22Rv1 (cell line): ENCODE measurements around the gene VANGL1.

ENCODE experiments used
- H3K27ac ChIP-seq: fragments of 450-650 bp; 2 replicates; pipeline ENCODE4 v1.5.1; 2017
- CTCF ChIP-seq: fragments of 450-650 bp; IDR thresholded peaks from 2 replicates; pipeline ENCODE4 v1.5.1; 2017; ENCODE audit warnings: mild to moderate bottlenecking
- ZFX ChIP-seq: fragments of 450-650 bp; IDR thresholded peaks from 2 replicates; pipeline ENCODE4 v1.6.1; 2017; ENCODE audit warnings: antibody characterized with exemption, borderline replicate concordance

Gene VANGL1

GRCh38 chr1:115746021-115746690 lies 104.4 kb downstream of the VANGL1 start:
- TF ChIP-seq CTCF (no peak), ZFX (no peak)
- H3K27ac ChIP-seq: no peak overlapping the region
